ENCODE results near the gene CARMIL1. TPM values are rescaled to one million over a fixed set of nuclear protein-coding genes. Genes with fewer than 3 reads are reported as not detected.
"Not testable (repeated sequence)": the region's sequence is repeated elsewhere in the genome, so short reads cannot be mapped to it uniquely, and the experiment has no call there.

Gene CARMIL1
- total RNA-seq, 2 experiments from 2014 or later: 7.1 to 8.1 TPM

GRCh38 chr6:25377664-25378063 lies 98.5 kb downstream of the CARMIL1 start:
- no peak for DNase-seq
- H3K4me1 Mint-ChIP-seq: peaks cover 21% of the 10 kb centered on the region
- peaks cover 12% of the 10 kb centered on the region for H3K9me3 Mint-ChIP-seq
- no peaks in the 10 kb centered on the region for H3K27me3 Mint-ChIP-seq
- no peak overlapping the region for H3K27ac Mint-ChIP-seq
- no peak overlapping the region for H3K4me3 Mint-ChIP-seq
- H3K36me3 Mint-ChIP-seq: peaks cover 25% of the 10 kb centered on the region

GRCh38 chr6:25381077-25381476 lies 101.9 kb downstream of the CARMIL1 start:
- H3K9me3 Mint-ChIP-seq: peaks cover 2% of the 10 kb centered on the region
- peaks cover 7% of the 10 kb centered on the region for H3K36me3 Mint-ChIP-seq
- DNase-seq: no peak
- H3K4me1 Mint-ChIP-seq: peaks cover 17% of the 10 kb centered on the region
- no peaks in the 10 kb centered on the region for H3K27me3 Mint-ChIP-seq
- H3K27ac Mint-ChIP-seq: no peak overlapping the region
- no peak overlapping the region for H3K4me3 Mint-ChIP-seq

- H3K27me3 Mint-ChIP-seq, DNase-seq, H3K36me3 Mint-ChIP-seq, H3K9me3 Mint-ChIP-seq, H3K27ac Mint-ChIP-seq, H3K4me3 Mint-ChIP-seq: not testable (repeated sequence)
- H3K4me1 Mint-ChIP-seq: peaks cover 22% of the 10 kb centered on the region
Measured at GRCh38 chr6:25382476-25382875, 103.3 kb downstream of the CARMIL1 start.

- peaks cover 5% of the 10 kb centered on the region for H3K36me3 Mint-ChIP-seq
- no peaks in the 10 kb centered on the region for H3K9me3 Mint-ChIP-seq
- H3K4me1 Mint-ChIP-seq: peaks cover 29% of the 10 kb centered on the region
- no peak overlapping the region for H3K27ac Mint-ChIP-seq
- H3K27me3 Mint-ChIP-seq: no peaks in the 10 kb centered on the region
- no peak overlapping the region for H3K4me3 Mint-ChIP-seq
- DNase-seq: no peak
Measured at GRCh38 chr6:25384234-25384633, 105.1 kb downstream of the CARMIL1 start.

- Mint-ChIP-seq H3K4me3 (no peak overlapping the region), H3K4me1 (peaks cover 34% of the 10 kb centered on the region), H3K27ac (no peak overlapping the region), H3K9me3 (no peaks in the 10 kb centered on the region), H3K36me3 (peaks cover 5% of the 10 kb centered on the region), H3K27me3 (no peaks in the 10 kb centered on the region)
- DNase-seq: no peak
Measured at GRCh38 chr6:25384967-25385366, 105.8 kb downstream of the CARMIL1 start.

GRCh38 chr6:25387483-25387882 lies 108.3 kb downstream of the CARMIL1 start:
- H3K36me3 Mint-ChIP-seq: no peaks in the 10 kb centered on the region
- no peak overlapping the region for H3K4me3 Mint-ChIP-seq

GRCh38 chr6:25387911-25388310 lies 108.7 kb downstream of the CARMIL1 start:
- peaks cover 33% of the 10 kb centered on the region for H3K4me1 Mint-ChIP-seq
- no peak overlapping the region for H3K27ac Mint-ChIP-seq
- H3K27me3 Mint-ChIP-seq: no peaks in the 10 kb centered on the region
- DNase-seq: no peak
- no peaks in the 10 kb centered on the region for H3K9me3 Mint-ChIP-seq
- no peaks in the 10 kb centered on the region for H3K36me3 Mint-ChIP-seq
- no peak overlapping the region for H3K4me3 Mint-ChIP-seq

More at GRCh38 chr6:25387483-25387882, 108.3 kb downstream of the CARMIL1 start:
- Mint-ChIP-seq H3K27me3 (no peaks in the 10 kb centered on the region), H3K27ac (no peak overlapping the region), H3K9me3 (no peaks in the 10 kb centered on the region), H3K4me1 (peaks cover 33% of the 10 kb centered on the region)
- DNase-seq: no peak

- no peak for DNase-seq
- no peak overlapping the region for H3K4me3 Mint-ChIP-seq
- no peaks in the 10 kb centered on the region for H3K36me3 Mint-ChIP-seq
- no peaks in the 10 kb centered on the region for H3K9me3 Mint-ChIP-seq
- H3K27me3 Mint-ChIP-seq: no peaks in the 10 kb centered on the region
- peaks cover 33% of the 10 kb centered on the region for H3K4me1 Mint-ChIP-seq
- H3K27ac Mint-ChIP-seq: peak overlapping the region; percentile 17
Measured at GRCh38 chr6:25388776-25389175, 109.6 kb downstream of the CARMIL1 start.

GRCh38 chr6:25389471-25389870 lies 110.3 kb downstream of the CARMIL1 start:
- no peaks in the 10 kb centered on the region for H3K36me3 Mint-ChIP-seq
- DNase-seq: no peak
- H3K27ac Mint-ChIP-seq: peak overlapping the region; percentile 17
- H3K4me3 Mint-ChIP-seq: no peak overlapping the region
- H3K9me3 Mint-ChIP-seq: no peaks in the 10 kb centered on the region
- no peaks in the 10 kb centered on the region for H3K27me3 Mint-ChIP-seq
- peaks cover 33% of the 10 kb centered on the region for H3K4me1 Mint-ChIP-seq

GRCh38 chr6:25392372-25392771 lies 113.2 kb downstream of the CARMIL1 start:
- DNase-seq: no peak
- Mint-ChIP-seq H3K27me3 (no peaks in the 10 kb centered on the region), H3K27ac (no peak overlapping the region), H3K4me1 (peaks cover 23% of the 10 kb centered on the region), H3K4me3 (no peak overlapping the region), H3K9me3 (no peaks in the 10 kb centered on the region), H3K36me3 (no peaks in the 10 kb centered on the region)

- Mint-ChIP-seq H3K4me3 (no peak overlapping the region), H3K9me3 (no peaks in the 10 kb centered on the region), H3K36me3 (no peaks in the 10 kb centered on the region), H3K4me1 (peaks cover 11% of the 10 kb centered on the region), H3K27me3 (no peaks in the 10 kb centered on the region), H3K27ac (no peak overlapping the region)
- no peak for DNase-seq
Measured at GRCh38 chr6:25395731-25396130, 116.6 kb downstream of the CARMIL1 start.

GRCh38 chr6:25397406-25397805 lies 118.2 kb downstream of the CARMIL1 start:
- Mint-ChIP-seq H3K27me3 (no peaks in the 10 kb centered on the region), H3K27ac (no peak overlapping the region), H3K4me1 (peaks cover 6% of the 10 kb centered on the region), H3K9me3 (no peaks in the 10 kb centered on the region), H3K36me3 (no peaks in the 10 kb centered on the region), H3K4me3 (no peak overlapping the region)
- no peak for DNase-seq

- DNase-seq: no peak
- Mint-ChIP-seq H3K4me1 (peaks cover 22% of the 10 kb centered on the region), H3K9me3 (no peaks in the 10 kb centered on the region), H3K4me3 (no peak overlapping the region), H3K27ac (no peak overlapping the region), H3K36me3 (peaks cover 5% of the 10 kb centered on the region), H3K27me3 (no peaks in the 10 kb centered on the region)
Measured at GRCh38 chr6:25399885-25400284, 120.7 kb downstream of the CARMIL1 start.

- DNase-seq: no peak
- H3K4me3 Mint-ChIP-seq: no peak overlapping the region
- H3K27me3 Mint-ChIP-seq: no peaks in the 10 kb centered on the region
- peaks cover 5% of the 10 kb centered on the region for H3K36me3 Mint-ChIP-seq
- H3K4me1 Mint-ChIP-seq: peaks cover 23% of the 10 kb centered on the region
- H3K27ac Mint-ChIP-seq: no peak overlapping the region
- H3K9me3 Mint-ChIP-seq: no peaks in the 10 kb centered on the region
Measured at GRCh38 chr6:25401711-25402110, 122.5 kb downstream of the CARMIL1 start.

- peaks cover 23% of the 10 kb centered on the region for H3K4me1 Mint-ChIP-seq
- no peak overlapping the region for H3K4me3 Mint-ChIP-seq
- no peaks in the 10 kb centered on the region for H3K27me3 Mint-ChIP-seq
- H3K9me3 Mint-ChIP-seq: no peaks in the 10 kb centered on the region
- H3K27ac Mint-ChIP-seq: no peak overlapping the region
- H3K36me3 Mint-ChIP-seq: peaks cover 5% of the 10 kb centered on the region
- DNase-seq: no peak
Measured at GRCh38 chr6:25402125-25402524, 123.0 kb downstream of the CARMIL1 start.

- Mint-ChIP-seq H3K4me1 (peaks cover 23% of the 10 kb centered on the region), H3K27me3 (no peaks in the 10 kb centered on the region), H3K9me3 (no peaks in the 10 kb centered on the region), H3K27ac (no peak overlapping the region), H3K4me3 (no peak overlapping the region), H3K36me3 (peaks cover 5% of the 10 kb centered on the region)
- no peak for DNase-seq
Measured at GRCh38 chr6:25403150-25403549, 124.0 kb downstream of the CARMIL1 start.

GRCh38 chr6:25404091-25404490 lies 124.9 kb downstream of the CARMIL1 start:
- Mint-ChIP-seq H3K36me3 (peaks cover 5% of the 10 kb centered on the region), H3K9me3 (no peaks in the 10 kb centered on the region), H3K4me3 (no peak overlapping the region), H3K27me3 (no peaks in the 10 kb centered on the region), H3K27ac (no peak overlapping the region), H3K4me1 (peaks cover 26% of the 10 kb centered on the region)
- no peak for DNase-seq

Data from activated naive CD8-positive, alpha-beta T cell treated with anti-CD3 and anti-CD28 coated beads for 36 hours (primary cell).